ENCODE results near the gene BMP6.

- no peak for TF ChIP-seq CTCF (conservative IDR thresholded peaks at IDR 0.05)
- no peak for TF ChIP-seq ZFX (IDR thresholded peaks at IDR 0.05)
These were observed 58.3 kb downstream of the BMP6 start for GRCh38 chr6:7784248-7784647.

Data from C4-2B (cell line).